Stimulated activated naive CD4-positive, alpha-beta T cell (primary cell): Measurements from ENCODE around the gene BIK.
"Not testable (repeated sequence)": the region's sequence is repeated elsewhere in the genome, so short reads cannot be mapped to it uniquely, and the experiment has no call there.

Experiments
- DNase-seq, 6 experiments: peaks; one replicate each; lab custom pipeline; 2025; lab: John Stamatoyannopoulos, UW

BIK gene

DNA sequence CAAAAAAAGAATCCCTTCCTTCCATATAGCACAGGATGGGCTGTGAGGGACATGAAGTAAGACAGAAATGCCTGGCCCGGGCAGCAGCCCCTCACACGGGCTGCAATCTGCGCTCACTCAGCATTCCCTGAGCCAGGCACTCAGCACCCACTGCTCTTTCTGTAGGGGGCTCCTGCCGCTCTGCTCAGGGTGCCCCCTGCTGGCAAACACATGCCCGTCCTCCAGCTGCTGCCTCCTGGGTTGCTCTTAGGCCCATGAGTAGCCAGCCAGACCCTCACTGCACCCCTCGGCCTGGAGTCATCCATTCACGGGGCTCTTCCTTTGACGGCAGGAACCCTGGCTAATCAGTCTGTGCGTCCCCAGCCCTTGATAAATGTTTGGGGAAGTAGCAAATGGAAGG is 25.7 kb downstream of the BIK start:
- DNase-seq: peak in 5 of 6 experiments; percentile 5 to 22 (median 12)

DNA sequence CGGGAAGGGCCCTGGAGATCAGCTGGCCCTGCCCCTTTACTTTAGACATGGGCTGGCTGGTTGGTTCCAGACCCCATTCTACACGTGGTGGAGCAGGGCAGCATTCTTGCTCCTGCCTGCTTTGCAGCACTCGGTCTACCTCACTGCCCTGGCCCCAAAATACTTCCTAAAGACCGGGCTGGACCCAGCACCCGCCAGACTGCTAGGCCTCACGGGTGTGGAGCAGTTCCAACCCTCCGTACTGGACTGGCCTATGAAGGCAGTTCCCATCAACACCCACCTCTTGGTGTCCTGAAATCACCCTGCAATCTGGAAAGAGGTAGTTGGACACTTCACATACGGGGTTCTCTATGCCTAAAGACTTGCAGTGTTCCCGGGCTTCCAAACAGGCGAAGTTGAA is 26.3 kb downstream of the BIK start:
- no peak for DNase-seq

DNA sequence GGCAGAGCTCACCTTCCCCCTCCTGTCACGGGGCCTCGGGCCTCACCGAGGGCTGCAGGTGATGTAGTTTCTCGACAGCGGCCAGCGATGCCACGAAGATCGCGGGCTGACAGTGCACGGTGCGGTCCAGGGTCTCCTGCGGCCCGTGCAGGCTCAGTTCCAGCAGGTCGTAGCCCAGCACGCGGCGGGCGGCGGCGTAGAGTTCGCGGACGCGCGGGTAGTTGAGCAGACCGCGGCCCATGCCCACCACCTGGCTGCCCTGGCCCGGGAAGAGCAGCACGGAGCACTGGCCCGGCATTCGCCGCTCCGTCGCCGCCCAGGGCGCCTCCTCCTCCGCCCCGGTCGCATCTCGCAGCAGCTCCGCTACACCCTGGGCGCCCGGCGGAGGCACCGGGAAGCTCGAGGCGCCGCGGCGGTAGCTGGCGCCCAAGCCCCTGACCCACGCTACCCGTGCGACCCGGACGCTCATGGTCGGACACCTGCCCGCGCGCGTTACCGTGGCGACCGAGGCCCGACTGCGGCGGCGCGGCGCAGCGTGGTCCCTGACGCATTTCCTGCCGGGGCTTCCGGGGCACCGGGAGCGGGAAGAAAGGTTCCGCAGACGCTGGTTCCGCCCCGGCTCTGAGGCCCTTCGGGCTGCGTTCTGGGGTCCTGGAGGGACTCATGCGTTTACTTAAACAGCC is 32.5 kb downstream of the BIK start, which contains the start of gene MCAT:
TSS of gene MCAT (minus strand) at position 519 of the 683 bp plus-strand sequence. CDS start at position 469, 50 bp downstream.
- DNase-seq: peak; percentile 55 to 79 (median 71)

DNA sequence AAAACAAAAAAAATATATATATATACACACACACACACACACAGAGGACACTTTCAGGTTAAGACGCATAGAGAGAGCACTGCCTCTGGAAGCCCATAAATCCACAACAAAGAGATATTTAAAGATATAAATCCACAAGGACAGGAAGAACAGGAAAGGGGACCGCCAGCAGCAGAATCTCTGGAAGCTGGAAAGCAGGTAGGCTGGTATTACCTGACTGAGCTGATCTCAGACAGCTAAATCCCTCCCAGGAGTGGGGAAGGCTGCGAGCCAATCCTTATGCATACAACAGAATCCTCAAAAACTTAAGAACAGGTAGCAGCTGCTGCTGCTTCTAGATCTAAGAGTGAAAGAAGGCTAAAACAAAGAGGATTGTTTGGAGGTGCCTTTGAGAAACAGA is 34.4 kb downstream of the BIK start:
- no peak for DNase-seq

DNA sequence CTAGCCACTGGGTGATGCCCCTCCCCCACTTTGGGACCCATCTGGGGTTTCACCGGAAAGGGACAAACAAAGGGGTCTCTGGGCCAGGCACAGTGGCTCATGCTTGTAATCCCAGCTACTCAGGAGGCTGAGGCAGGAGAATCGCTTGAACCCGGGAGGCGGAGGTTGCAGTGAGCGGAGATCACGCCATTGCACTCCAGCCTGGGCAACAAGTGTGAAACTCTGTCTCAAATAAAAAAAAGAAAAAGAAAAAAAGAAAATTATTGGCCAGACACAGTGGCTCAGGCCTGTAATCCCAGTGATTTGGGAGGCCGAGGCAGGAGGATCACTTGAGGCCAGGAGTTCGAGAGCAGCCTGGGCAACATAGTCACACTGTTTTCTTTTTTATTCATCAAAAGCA is 34.8 kb downstream of the BIK start:
- DNase-seq: not testable (repeated sequence)

DNA sequence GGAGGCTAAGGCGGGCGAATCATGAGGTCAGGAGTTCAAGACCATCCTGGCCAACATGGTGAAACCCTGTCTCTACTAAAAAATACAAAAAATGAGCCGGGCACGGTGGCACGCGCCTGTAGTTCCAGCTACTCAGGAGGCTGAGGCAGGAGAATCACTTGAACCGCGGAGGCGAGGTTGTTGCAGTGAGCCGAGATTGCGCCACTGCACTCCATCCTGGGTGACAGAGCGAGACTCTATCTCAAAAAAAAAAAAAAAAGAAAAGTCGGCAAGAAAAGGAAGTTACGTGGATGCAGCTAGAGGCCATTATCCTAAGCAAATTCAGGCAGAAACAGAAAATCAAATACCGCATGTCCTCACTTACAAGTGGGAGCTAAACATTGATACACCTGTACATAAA is 35.8 kb downstream of the BIK start:
- DNase-seq: not testable (repeated sequence)

DNA sequence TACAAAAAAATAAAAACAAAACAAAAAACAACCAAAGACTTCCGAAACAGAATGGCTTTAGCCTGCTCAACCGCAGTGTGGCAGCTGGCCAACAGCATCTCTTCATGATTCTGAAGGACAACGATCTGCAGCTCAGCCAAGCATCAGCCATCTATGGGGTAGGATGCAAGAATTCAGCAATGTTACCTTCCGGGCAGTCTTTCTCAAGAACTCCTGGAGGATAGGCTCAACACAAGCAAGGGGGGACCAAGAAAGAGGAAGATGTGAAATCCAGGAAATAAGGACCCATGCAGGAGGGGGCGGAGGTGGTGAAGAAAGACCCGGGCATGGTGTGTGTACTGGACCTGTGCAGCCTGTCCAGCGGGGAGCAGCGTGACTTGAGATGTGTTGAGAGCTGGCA is 37.3 kb downstream of the BIK start:
- no peak for DNase-seq

DNA sequence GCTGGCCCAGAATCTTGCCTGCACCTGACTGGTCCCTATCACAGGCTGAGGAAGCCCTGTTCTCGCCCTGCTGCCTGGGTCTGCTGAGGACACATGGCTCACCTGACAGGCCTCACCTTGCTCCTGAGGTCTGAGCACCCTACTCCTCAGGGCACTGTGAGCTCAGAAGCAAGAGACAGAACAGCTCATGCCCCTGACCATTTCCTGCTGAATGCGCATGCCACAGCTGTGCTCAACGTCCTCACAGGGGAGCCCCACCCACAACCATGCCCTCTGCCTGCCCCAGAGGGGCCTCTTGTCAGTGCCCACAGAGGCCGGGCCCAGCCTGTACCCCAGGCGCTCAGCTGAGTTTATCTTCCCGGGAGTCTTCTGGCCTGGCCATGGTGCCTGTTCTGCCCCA is 38.0 kb downstream of the BIK start:
- DNase-seq: no peak

DNA sequence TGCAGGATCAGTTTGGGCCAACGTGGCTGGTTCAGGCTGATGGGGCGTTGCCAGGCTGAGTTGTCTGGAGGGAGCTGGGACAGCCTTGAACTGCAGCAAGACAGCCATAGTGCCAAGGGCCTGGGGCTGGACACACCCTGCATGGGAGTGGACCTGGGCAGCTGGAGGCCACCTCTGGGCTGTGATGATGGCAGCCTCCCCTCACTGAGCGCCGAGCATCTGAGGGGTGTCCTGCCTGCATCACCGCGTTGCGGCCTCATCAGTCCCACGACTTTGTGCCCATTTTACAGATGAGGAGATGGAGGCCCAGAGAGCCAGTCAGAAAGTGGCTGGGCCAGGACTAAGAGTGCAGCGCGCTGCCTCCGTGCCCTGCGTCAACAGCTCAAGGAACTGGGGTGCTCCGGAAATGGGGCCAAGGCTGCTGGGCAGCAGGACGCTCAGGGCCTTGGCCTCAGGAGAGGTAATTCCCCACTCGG is 40.2 kb downstream of the BIK start:
- no peak for DNase-seq

DNA sequence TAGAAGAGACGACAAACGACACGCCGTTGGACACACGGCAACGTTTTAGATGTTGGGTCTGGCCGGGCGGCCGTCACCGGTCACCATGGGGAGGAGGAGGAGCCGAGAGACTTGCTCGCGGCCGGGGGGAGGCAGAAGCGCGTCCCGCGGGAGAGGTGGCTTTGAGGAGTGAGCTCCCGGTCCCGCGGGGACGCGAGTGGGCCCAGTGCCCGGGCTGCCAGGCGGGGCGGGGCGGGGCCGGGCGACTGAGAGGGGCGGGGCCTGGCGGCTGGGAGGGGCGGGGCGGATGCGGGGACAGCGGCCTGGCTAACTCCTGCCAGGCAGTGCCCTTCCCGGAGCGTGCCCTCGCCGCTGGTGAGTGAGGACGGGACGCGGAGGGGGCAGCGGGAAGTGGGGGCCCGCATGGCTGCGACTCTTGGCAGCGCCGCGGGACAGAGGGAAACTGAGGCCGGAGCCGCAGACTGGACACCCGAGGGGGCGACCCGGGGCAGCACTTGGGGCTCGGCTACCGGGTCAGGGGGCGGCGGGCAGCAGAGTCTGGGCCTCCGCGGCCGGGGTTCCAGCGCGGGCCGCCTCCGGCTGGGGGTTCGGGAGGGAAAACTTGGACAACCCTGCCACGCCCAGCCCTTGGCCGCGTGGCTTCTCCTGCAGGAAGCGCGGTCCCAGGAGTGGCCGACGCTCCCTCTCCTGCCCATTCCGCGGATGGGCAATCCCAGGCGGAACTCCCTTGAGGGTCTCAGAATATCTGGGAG is 40.9 kb downstream of the BIK start, which contains the start of gene TSPO:
TSS of gene TSPO (plus strand) at position 309 of the 752 bp plus-strand sequence. CDS start 7,680 bp downstream, outside the sequence.
- peak; percentile 6 to 65 (median 49) for DNase-seq

DNA sequence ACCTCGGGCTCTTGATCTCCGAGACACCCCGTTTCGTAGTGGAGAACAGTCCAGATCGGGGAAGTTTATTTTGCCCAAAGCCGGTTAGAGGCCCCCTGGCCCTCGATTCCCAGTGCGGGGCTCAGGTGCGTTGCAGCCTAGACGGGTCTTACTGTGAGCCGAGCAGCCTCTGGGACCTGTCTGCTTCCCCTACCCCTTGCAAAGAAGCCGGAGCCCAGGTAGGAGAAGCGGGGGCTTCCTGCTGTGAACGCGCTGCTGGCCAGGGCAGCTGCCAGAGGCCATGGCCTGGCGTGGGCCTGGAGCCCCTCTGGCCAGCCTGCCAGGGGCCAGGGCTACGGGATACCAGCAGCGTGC is 41.4 kb downstream of the BIK start:
- DNase-seq: peak in 5 of 6 experiments; percentile 22 to 74 (median 57)

DNA sequence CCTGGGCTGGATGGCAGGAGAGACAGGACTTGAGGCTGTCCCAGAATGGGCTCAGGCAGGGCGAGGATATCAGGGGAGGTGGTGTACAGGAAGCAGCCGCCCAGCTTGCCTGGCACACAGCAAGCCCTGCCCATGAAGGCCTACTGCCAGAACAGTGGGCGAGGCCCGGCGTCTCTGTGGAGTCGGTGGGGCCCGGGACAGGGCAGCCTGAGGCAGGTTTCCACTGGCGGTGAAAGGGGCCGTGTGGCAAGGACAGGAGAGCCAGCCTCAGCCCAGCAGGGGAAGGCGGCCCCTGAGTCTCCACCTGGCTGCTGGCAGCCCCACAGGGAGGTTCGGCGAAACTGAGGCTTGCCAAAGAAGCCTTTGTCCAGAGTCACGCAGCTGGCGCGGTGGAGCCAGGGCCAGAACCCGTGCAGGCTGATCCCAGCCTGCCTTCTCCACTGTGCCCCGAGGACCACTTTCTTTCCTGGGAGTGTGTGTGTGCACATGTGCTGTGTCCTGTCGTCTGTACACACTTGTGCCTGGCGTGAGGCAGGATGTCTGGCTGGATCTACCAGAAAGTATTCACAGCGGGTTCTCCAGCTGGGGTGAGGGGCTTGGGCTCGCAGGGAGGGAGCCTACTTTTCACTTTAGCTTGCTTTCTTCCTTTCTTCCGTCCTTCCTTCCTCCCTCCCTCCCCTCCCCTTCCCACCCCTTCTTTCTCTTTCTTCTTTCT is 42.0 kb downstream of the BIK start:
- DNase-seq: peak; percentile 41 to 74 (median 56)

DNA sequence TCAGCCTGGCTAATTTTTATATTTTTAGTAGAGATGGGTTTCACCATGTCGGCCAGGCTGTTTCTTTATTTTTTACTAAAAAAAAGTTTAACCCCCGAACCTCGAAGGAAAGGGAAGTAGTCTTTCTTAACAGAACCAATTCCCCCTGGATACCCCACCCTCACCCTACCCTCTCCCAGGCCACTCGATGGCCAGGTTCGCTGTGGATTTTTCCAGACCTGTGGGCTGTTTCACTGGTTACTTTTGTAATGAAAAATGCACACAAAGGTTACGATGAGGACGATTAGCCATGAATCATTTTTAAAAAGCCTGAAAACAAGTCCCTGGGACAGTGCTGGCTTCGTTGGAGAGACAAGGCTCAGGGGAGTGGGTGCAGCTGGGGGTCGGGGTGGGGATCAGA is 43.3 kb downstream of the BIK start:
- no peak for DNase-seq

DNA sequence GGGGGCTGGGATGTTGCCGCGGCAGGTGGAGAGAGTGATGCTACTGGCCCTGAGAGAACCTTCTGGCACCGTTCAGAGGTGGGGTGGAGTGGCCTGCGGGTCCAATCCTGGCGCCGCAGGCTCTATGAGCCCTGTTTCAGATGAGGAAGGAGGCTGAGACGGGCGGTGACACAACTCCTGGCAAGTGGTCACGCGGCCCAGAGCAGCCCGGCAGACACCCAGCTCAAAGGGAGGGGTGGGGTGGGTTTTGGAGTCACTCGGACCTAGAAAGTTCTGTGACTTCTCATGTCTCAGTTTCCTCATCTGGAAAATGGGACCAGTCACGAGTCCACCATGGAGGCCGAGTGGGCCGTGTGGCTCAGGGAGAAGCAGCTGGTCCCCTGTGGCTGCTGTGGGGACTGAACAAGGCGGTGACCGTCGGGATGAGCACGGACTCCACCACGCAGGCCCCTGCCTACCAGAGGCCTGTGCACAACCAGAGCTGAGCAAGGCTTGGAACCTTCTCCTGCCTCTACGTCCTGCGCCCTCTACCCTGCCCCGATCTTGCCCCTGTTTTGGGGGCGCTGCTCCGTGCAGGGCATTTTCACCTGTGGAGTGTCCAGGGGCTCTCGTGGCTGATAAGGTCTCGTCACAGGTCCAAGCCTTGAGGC is 44.5 kb downstream of the BIK start:
- DNase-seq: no peak

DNA sequence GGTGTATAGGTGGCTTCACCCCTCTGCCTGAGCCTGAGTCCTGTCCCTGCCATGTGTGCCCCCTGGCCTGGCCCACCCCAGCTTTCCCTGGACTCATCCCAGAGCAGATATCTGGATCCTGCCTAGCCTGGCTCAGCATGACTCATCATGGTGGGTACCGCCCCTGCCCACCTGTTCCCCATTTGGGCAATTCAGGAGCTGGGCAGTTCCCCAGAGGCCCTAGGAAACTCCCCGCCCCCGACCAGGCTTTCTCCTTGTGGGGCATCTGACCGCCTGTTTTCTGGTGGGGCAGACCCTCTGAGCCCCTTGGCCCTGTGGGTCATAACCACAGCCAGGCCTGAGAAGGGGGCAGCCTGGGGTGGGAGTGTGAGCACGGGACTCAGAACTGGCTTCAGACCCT is 45.2 kb downstream of the BIK start:
- no peak for DNase-seq

DNA sequence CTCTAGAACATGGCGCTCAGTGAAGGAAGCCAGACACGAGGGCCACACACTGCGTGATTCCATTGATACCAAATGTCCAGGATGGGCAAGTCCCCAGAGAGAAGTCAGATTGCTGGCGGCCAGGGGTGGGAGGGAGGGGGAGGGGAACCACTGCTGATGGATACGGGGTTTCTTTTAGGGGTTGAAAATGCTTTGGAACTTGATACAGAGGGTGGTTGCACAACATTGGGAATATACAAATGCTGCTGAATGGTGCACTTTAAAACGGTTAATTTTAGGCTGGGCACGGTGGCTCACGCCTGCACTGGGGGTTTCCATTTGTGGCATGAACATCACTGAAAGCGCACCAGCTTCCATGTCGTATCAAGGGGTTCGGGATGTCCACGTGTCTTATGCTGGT is 45.9 kb downstream of the BIK start:
- DNase-seq: no peak

DNA sequence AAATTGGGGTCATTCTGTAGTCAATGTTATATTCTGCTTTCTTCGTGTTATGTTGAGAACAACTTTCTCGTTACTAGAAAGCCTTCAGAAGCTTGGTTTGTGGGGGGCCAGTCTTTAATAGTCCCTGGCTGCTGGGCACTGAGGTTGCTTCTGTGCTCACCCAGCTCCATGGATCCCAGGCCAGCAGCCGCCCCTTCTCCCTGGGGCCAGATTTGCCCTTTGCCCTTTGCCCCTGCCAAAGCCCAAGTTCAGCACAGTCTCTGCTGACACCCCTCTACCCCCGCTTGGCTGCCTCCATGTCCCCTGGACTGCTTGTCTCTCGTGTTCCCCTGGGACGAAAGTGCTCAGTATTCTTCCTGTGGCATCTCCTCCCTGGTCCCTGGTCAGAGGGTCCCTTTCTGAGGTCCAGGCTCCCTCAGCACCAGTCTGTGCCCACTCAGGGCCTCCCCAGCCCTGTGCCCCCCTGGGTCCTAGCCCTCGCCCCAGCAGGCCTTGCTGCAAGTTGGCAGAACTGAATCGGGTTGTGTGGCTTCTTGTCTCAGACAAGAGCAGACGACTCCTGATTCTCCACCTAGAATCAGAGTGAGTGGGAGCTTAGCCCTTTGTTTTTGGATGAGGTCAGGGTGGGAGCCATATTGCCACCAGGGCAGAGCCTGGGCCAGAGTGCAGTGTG is 47.5 kb downstream of the BIK start:
- DNase-seq: no peak

DNA sequence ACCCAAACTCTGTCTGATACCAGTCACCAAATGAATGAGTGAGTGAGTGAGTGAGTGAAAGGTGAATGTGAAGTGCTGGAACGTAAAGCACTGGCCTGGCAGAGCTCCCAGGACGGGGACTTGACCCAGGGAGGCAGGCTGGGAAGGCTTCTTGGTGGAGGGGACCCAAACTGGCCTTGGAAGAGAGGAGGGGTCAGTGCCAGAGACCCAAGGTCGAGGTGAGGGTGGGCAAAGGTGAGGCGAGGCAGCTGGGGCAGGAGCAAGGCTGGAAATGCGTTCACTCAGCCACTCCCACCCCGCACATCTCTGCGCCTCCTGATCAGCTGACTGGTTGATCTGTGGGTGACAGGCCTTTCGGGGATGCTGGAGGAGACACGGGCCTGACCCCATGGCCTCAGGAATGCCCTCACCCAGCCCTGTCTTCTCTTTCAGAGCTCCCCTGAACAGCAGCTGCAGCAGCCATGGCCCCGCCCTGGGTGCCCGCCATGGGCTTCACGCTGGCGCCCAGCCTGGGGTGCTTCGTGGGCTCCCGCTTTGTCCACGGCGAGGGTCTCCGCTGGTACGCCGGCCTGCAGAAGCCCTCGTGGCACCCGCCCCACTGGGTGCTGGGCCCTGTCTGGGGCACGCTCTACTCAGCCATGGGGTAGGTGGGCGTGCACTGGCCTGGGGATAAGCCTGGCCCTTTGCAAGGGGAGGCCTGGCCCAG is 48.4 kb downstream of the BIK start:
- DNase-seq: no peak

DNA sequence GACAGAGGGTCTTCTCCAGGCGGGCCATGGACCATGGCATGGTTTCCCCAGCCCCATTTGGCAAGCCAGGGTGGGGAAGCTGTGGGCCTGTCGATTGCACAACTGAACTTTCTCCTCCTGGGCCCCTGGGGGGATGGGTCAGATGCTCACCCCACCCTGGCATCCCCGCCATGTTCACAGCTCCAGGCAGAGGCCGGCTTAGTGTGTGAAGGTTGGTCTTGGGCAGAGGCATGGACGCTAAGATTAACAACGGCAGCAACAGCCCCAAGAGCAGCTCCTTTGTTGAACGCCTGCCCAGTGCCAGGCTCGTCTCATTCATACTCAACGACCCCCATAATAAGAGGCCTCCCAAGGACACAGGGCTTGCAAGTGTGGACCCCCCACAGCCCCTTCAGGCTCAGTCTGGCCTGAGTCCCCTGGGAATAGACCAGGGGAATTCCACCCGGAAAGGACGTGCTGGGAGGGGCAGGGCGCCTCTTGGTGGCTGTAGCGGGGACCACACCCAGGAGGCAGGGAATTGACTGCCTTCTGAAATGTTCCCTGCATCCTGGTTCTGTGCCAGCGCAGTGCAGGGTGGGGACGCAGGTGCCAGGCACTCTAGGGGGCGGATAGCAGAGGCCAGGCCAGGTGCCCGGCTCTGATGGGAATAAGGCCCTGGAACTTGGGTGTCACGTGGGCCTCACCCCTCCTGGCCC is 49.1 kb downstream of the BIK start:
- no peak for DNase-seq

DNA sequence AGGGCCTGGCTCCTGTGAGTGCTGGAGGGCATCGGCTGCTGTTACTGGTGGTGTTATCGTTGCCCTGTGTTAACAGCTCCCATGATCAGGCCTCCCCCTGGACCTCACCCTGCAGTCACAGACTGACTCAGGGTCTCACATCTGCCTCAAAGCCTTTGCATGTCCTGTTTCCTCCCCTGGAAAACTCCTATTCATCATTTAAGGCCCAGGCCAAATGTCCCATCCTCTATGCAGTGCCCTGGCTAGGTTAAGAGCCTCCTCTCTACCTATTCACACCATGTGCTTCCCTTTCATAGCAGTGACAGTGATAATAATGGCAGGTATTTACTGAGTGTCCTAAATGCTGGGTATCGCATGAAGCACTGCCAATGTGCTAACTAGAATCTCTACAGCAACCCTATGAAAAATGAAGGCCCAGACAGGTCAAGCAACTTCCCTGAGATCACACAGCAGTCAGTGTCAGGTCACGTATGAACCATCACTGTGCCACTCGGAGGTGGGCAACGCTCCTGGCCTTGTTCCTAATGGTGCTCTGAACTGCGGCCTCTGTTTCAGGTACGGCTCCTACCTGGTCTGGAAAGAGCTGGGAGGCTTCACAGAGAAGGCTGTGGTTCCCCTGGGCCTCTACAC is 50.1 kb downstream of the BIK start:
- DNase-seq: no peak
